Central memory CD8-positive, alpha-beta T cell (primary cell): ENCODE results near the gene DTD2.

Source experiments
- ATAC-seq: fragments of 150-1000 bp; cut with Tn5 transposase; replicated peaks from 2 replicates; pipeline ENCODE4 v1.10.0; 2022; ENCODE audit warnings: mild to moderate bottlenecking, moderate FRiP score, moderate number of reproducible peaks; ENCODE audit not compliant: poor library complexity, severe bottlenecking; ENCODE audit errors: extremely low read depth
- DNase-seq, 2 donors: peaks; one replicate each; pipeline ENCODE4 v3.0.0; 2021; ENCODE audit warnings: low spot score in 2 of 2
- H3K27ac Mint-ChIP-seq: one replicate; pipeline ENCODE4 v1.8.0; 2022; ENCODE audit warnings: low read depth, mild to moderate bottlenecking, moderate library complexity, mixed read lengths
- H3K27me3 Mint-ChIP-seq: one replicate; pipeline ENCODE4 v1.8.0; 2022; ENCODE audit warnings: mixed read lengths
- H3K36me3 Mint-ChIP-seq: one replicate; pipeline ENCODE4 v1.8.0; 2022; ENCODE audit warnings: mild to moderate bottlenecking, moderate library complexity, mixed read lengths; ENCODE audit not compliant: insufficient read depth
- H3K4me1 Mint-ChIP-seq: one replicate; pipeline ENCODE4 v1.8.0; 2022; ENCODE audit warnings: mixed read lengths
- H3K4me3 Mint-ChIP-seq: one replicate; pipeline ENCODE4 v1.8.0; 2022; ENCODE audit warnings: mild to moderate bottlenecking, moderate library complexity, mixed read lengths
- H3K9me3 Mint-ChIP-seq: one replicate; pipeline ENCODE4 v1.8.0; 2022; ENCODE audit warnings: mixed read lengths

Gene DTD2

GRCh38 chr14:31456841-31457664 lies at the start of gene DTD2:
Gene DTD2, minus strand, starts transcription at chr14:31457506. Its CDS starts 113 bp downstream, at chr14:31457393.
- H3K36me3 Mint-ChIP-seq = peaks cover 11% of the 10 kb centered on the region
- peaks cover 11% of the 10 kb centered on the region for H3K27me3 Mint-ChIP-seq
- H3K4me3 Mint-ChIP-seq = peak within 1 kb of the TSS; percentile 92
- peaks cover 12% of the 10 kb centered on the region for H3K4me1 Mint-ChIP-seq
- ATAC-seq (peak; percentile 97), DNase-seq (peak; percentile 80)
- H3K9me3 Mint-ChIP-seq = no peaks in the 10 kb centered on the region
- H3K27ac Mint-ChIP-seq = peak within 1 kb of the TSS; percentile 89

GRCh38 chr14:31505411-31505810 lies 48.1 kb upstream of the DTD2 start:
- Mint-ChIP-seq H3K4me1 (no peaks in the 10 kb centered on the region), H3K36me3 (no peaks in the 10 kb centered on the region), H3K4me3 (no peak overlapping the region), H3K27me3 (peaks cover 23% of the 10 kb centered on the region), H3K9me3 (no peaks in the 10 kb centered on the region), H3K27ac (no peak overlapping the region)
- ATAC-seq (no peak), DNase-seq (no peak)

- H3K36me3 Mint-ChIP-seq = no peaks in the 10 kb centered on the region
- H3K9me3 Mint-ChIP-seq = no peaks in the 10 kb centered on the region
- H3K27ac Mint-ChIP-seq = no peak overlapping the region
- DNase-seq = no peak
- ATAC-seq = no peak
- no peak overlapping the region for H3K4me3 Mint-ChIP-seq
- H3K4me1 Mint-ChIP-seq = no peaks in the 10 kb centered on the region
- H3K27me3 Mint-ChIP-seq = peaks cover 19% of the 10 kb centered on the region
These were observed 44.6 kb upstream of the DTD2 start for GRCh38 chr14:31501870-31502269.

GRCh38 chr14:31492759-31493498 lies 35.6 kb upstream of the DTD2 start:
- ATAC-seq = no peak
- H3K36me3 Mint-ChIP-seq = no peaks in the 10 kb centered on the region
- H3K9me3 Mint-ChIP-seq = no peaks in the 10 kb centered on the region
- H3K27ac Mint-ChIP-seq = no peak overlapping the region
- no peaks in the 10 kb centered on the region for H3K4me1 Mint-ChIP-seq
- DNase-seq = no peak
- H3K27me3 Mint-ChIP-seq = peaks cover 64% of the 10 kb centered on the region
- H3K4me3 Mint-ChIP-seq = no peak overlapping the region

GRCh38 chr14:31489691-31490090 lies 32.4 kb upstream of the DTD2 start:
- Mint-ChIP-seq H3K9me3 (no peaks in the 10 kb centered on the region), H3K27me3 (peaks cover 31% of the 10 kb centered on the region), H3K4me1 (no peaks in the 10 kb centered on the region), H3K27ac (no peak overlapping the region), H3K4me3 (no peak overlapping the region), H3K36me3 (no peaks in the 10 kb centered on the region)
- DNase-seq = no peak
- ATAC-seq = no peak

GRCh38 chr14:31487886-31488285 lies 30.6 kb upstream of the DTD2 start, which contains the start of gene GPR33:
Gene GPR33, minus strand, starts transcription at chr14:31488039. Its CDS starts 4,074 bp downstream, at chr14:31483965.
- Mint-ChIP-seq H3K4me3 (no peak within 1 kb of the TSS), H3K27me3 (peaks cover 14% of the 10 kb centered on the region), H3K27ac (no peak within 1 kb of the TSS), H3K4me1 (no peaks in the 10 kb centered on the region), H3K36me3 (no peaks in the 10 kb centered on the region), H3K9me3 (no peaks in the 10 kb centered on the region)
- ATAC-seq (no peak), DNase-seq (no peak)

- no peaks in the 10 kb centered on the region for H3K36me3 Mint-ChIP-seq
- peaks cover 3% of the 10 kb centered on the region for H3K27me3 Mint-ChIP-seq
- H3K9me3 Mint-ChIP-seq = no peaks in the 10 kb centered on the region
- no peak overlapping the region for H3K4me3 Mint-ChIP-seq
- H3K4me1 Mint-ChIP-seq = no peaks in the 10 kb centered on the region
- no peak overlapping the region for H3K27ac Mint-ChIP-seq
- DNase-seq = no peak
- ATAC-seq = no peak
These were observed 29.5 kb upstream of the DTD2 start for GRCh38 chr14:31486764-31487163.

- ATAC-seq (no peak), DNase-seq (no peak)
- Mint-ChIP-seq H3K4me3 (no peak overlapping the region), H3K36me3 (no peaks in the 10 kb centered on the region), H3K9me3 (no peaks in the 10 kb centered on the region), H3K27ac (no peak overlapping the region), H3K4me1 (no peaks in the 10 kb centered on the region), H3K27me3 (peaks cover 10% of the 10 kb centered on the region)
These were observed 27.4 kb upstream of the DTD2 start for GRCh38 chr14:31484754-31485153.

- Mint-ChIP-seq H3K27me3 (peaks cover 51% of the 10 kb centered on the region), H3K36me3 (no peaks in the 10 kb centered on the region), H3K9me3 (no peaks in the 10 kb centered on the region), H3K4me1 (no peaks in the 10 kb centered on the region), H3K27ac (no peak overlapping the region), H3K4me3 (no peak overlapping the region)
- DNase-seq = no peak
- ATAC-seq = no peak
These were observed 22.9 kb upstream of the DTD2 start for GRCh38 chr14:31480156-31480555.

- Mint-ChIP-seq H3K27ac (no peak overlapping the region), H3K27me3 (peaks cover 55% of the 10 kb centered on the region), H3K36me3 (no peaks in the 10 kb centered on the region), H3K9me3 (no peaks in the 10 kb centered on the region), H3K4me3 (no peak overlapping the region), H3K4me1 (no peaks in the 10 kb centered on the region)
- no peak for ATAC-seq
- DNase-seq = no peak
These were observed 21.7 kb upstream of the DTD2 start for GRCh38 chr14:31479027-31479426.

- ATAC-seq = no peak
- Mint-ChIP-seq H3K36me3 (no peaks in the 10 kb centered on the region), H3K4me3 (no peak overlapping the region), H3K9me3 (no peaks in the 10 kb centered on the region), H3K27me3 (peaks cover 65% of the 10 kb centered on the region), H3K27ac (no peak overlapping the region), H3K4me1 (no peaks in the 10 kb centered on the region)
- no peak for DNase-seq
These were observed 19.9 kb upstream of the DTD2 start for GRCh38 chr14:31477248-31477647.

- ATAC-seq = no peak
These were observed 19.0 kb upstream of the DTD2 start for GRCh38 chr14:31476131-31476866.

More at GRCh38 chr14:31476131-31476866, 19.0 kb upstream of the DTD2 start:
- Mint-ChIP-seq H3K27me3 (peaks cover 65% of the 10 kb centered on the region), H3K4me1 (no peaks in the 10 kb centered on the region), H3K27ac (no peak overlapping the region), H3K4me3 (no peak overlapping the region), H3K36me3 (no peaks in the 10 kb centered on the region), H3K9me3 (no peaks in the 10 kb centered on the region)
- DNase-seq = no peak
